Occipital lobe (tissue), 2 donors: ENCODE measurements around the gene CYP2A6. TPM values are rescaled to one million over a fixed set of nuclear protein-coding genes. Genes with fewer than 3 reads are reported as not detected.
"Not testable (repeated sequence)": the region's sequence is repeated elsewhere in the genome, so short reads cannot be mapped to it uniquely, and the experiment has no call there.

ENCODE experiments used
- DNase-seq: peaks from one replicate; lab custom pipeline; 2025; lab: John Stamatoyannopoulos, UW
- total RNA-seq: library from RNA; depleted of rRNA; stranded (reverse); fragments of >200 nt; gene quantifications from one replicate; pipeline ENCODE4 v1.2.3, GENCODE V29; 2014

The CYP2A6 gene
- total RNA-seq, 1 donor from 2014 or later, result not detected

- not testable (repeated sequence) for DNase-seq
These were observed 3.5 kb downstream of the CYP2A6 start for GRCh38 chr19:40846722-40847121.

GRCh38 chr19:40843653-40844052 is 6.6 kb downstream of the CYP2A6 start:
- not testable (repeated sequence) for DNase-seq

DNA sequence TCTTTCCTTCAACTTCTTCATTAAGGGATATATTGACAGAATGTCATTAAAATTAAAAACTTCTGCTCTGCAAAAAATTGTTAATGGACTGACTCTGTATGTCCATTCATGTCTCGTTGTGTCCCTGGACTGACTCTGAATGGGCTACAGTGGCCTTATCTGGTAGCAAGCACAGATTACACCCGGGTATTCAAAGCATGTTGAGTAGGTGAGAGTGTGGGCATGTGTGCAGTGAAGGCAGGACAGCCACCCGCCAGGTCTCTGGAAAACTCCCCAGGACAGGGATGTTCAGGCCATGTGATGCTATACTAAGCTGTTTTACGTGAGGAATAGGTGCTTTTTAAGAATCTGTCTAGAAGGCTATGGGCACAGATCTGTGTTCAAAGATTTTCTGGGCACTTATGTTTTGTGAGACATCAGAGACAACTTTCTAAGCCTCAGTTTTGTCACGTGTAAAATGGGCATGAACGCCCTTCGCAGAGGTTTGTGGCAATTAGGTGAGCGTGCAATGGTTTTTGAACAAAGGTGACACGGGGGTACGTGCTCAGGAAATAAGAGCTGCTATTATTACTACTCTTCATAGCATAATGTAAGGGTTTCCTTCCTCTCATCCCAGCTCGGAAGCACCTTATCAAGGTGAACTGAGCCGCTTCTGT is 7.1 kb downstream of the CYP2A6 start:
- DNase-seq, result not testable (repeated sequence)

- not testable (repeated sequence) for DNase-seq
These were observed 8.2 kb downstream of the CYP2A6 start for GRCh38 chr19:40842012-40842411.

DNA sequence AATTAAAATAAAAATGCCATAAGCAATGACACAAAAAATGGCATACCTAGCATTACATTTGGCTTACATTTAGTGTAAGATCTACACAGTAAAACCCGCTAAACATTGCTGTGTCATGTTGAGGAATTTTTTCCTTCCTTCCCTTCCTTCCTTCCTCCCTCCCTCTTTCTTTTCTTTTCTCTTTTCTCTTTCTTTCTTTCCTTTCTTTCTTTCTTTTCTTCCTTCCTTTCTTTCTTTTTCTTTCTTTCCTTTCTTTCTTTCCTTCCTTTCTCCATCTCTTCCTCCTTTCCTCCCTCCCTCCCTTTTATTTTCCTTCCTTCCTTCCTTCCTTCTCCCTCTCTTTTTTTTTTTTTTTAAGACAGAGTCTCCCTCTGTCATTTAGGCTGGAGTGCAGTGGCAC is 11.8 kb downstream of the CYP2A6 start:
- DNase-seq, result not testable (repeated sequence)

DNA sequence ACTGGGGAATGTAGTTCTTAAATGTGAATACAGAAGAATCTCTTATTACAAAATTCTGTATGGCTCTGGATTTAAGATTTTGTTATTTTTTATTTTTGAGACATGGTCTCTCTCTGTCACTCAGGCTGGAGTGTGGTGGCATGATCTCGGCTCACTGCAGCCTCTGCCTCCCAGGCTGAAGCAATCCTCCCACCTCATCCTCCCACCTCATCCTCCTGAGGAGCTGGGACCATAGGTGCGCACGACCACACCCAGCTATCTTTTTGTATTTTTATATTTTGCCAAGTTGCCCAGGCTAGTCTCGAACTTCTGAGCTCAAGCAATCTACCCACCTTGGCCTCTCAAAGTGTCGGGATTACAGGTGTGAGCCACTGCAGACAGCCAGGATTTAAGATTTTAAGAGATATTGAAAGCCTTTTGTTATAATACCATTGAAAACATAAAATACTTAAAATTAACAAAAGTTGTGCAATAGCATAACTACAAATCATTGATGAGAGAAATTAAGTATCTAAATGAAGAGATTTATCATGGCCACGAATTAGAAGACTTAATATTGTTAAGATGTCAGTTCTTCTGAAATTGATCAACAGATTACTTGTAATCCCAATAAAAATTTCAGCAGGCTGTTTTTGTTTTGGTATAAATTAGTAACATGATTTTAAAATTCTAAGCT is 13.4 kb downstream of the CYP2A6 start:
- DNase-seq, result no peak

DNA sequence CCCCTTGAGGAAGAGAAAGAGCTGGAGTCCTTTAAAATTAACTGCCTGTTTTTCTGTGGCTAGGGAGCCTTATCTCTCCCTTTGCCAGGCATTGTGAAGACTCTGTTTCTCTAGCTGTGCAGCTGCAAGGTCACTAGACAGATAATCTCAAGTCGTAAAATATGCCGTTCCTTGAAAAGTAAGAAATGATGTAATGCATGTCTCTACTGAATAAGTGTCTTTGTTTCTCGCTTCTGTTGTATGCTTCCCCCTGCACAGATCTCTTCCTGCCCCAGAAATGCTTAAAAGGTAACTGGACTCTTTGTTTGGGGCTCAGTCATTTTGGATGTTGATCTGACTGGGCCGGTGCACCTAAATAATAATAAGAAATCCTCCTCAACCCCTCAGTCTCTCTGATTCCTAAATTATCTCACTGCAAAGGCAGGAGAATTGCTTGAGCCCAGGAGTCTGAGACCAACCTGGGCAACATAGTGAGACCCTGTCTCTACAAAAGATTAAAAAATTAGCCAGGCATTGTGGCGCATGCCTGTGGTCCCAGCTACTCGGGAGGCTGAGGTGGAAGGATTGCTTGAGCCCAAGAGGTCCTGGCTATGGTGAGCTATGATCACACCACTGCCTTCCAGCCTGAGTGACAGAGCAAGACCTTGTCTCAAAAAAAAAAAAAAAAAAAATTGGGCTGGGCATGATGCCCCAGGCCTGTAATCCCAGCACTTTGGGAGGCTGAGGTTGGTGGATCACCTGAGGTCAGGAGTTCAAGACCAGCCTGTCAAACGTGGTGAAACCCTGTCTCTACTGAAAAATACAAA is 16.3 kb downstream of the CYP2A6 start:
- not testable (repeated sequence) for DNase-seq

DNA sequence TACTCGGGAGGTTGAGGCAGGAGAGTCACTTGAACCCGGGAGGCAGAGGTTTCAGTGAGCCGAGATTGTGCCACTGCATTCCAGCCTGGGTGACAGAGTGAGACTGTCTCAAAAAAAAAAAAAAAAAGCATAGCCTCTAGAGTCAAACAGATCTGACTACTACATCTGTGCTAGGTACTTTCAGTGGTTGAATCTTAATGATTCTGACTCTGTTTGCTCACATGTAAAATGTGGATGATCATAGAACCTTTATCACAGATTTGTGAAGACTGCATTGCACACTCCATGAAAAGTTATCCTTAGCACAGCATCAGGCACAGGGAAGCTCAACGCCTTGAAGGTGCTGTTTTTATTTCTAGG is 17.8 kb downstream of the CYP2A6 start:
- not testable (repeated sequence) for DNase-seq

- no peak for DNase-seq
These were observed 18.5 kb downstream of the CYP2A6 start for GRCh38 chr19:40831502-40832430.

- DNase-seq, result not testable (repeated sequence)
These were observed 19.5 kb downstream of the CYP2A6 start for GRCh38 chr19:40830741-40831140.

DNA sequence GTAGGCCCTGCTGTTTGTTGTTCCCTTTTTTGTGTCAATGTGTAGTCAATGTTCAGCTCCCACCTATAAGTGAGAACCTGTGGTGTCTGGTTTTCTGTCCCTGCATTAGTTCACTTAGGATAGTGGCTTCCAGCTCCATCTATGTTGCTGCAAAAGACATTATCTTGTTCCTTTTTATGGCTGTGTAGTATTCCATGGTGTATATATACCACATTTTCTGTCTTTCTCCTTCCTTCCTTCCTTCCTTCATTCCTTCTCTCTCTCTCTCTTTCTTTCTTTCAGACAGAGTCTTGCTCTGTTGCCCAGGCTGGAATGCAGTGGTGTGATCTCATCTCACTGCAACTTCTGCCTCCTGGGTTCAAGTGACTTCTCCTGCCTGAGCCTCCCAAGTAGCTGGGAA is 21.0 kb downstream of the CYP2A6 start:
- no peak for DNase-seq

DNA sequence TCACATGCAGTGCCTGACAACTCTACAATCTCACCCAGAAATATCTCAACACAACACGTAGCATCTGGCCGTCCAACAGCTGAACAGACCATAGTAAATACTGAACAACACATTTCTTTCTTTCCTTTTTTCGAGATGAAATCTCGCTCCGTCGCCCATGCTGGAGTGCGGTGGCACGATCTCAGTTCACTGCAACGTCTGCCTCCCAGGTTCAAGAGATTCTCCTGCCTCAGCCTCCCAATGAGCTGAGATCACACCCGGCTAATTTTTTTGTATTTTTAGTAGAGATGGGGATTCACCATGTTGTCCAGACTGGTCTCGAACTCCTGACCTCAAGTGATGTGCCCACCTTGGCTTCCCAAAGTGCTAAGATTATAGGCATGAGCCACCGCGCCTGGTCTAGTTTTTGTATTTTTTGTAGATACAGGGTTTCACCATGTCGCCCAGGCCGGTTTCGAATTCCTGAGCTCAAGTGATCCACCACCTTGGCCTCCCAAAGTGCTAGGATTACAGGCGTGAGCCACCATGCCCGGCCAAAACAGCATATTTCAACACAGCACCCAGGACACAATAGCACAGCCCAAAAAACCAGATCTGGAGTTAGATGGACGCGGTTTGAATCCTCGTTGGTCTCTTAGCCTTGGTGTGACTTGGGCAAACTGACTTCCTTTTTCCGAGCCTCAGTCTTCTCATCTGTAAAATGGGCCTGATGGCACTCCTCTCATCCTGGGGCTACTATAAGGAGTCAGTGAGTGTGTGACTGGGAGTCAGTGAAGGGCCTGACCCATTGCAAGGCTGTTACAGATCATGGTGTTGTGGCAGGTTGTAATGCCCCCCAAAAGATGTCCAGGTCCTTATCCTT is 22.6 kb downstream of the CYP2A6 start:
- no peak for DNase-seq

GRCh38 chr19:40826699-40827385 is 23.4 kb downstream of the CYP2A6 start:
- not testable (repeated sequence) for DNase-seq

DNA sequence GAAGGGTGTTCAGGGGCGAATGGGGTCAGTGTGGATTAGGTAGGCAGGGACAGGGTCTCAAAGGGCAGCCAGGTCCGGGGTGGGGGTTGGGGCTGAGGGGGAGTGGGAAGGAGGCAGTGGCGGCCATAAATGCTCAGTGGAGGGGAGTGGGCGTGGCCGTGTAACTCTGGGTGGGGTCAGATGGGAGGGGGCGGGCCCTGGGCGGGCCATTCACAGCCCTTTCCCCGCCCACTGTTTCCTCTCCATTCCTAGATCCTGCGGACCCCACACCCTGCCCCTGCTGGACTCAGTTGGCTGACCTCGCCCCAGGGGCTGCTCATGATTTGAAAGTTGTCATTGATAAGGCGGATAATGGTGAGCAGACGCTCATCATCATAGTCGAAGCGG is 23.9 kb downstream of the CYP2A6 start:
- DNase-seq, result not testable (repeated sequence)

- DNase-seq, result not testable (repeated sequence)
These were observed 24.7 kb downstream of the CYP2A6 start for GRCh38 chr19:40825460-40826095.

DNA sequence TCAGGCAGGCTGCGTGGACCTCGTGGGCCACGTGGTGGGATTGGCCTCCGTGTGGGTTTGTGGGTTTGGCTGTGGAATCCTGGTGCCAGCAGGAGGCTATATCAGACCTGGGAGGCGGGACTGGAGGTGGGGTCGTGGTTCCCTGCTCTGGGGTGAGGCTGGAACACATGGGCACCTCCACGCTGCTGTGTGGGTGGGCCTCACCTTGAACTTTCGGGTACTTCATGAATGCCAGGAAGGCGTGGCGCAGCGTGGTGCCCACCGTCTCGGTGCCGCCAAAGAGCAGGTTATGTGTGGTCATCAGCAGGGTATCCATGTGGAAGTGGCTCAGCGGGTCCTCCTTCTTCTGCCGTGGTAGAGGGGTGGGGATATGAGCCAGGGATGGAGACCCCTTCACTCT is 25.3 kb downstream of the CYP2A6 start:
- not testable (repeated sequence) for DNase-seq

- DNase-seq, result not testable (repeated sequence)
These were observed 27.3 kb downstream of the CYP2A6 start for GRCh38 chr19:40822704-40823553.

DNA sequence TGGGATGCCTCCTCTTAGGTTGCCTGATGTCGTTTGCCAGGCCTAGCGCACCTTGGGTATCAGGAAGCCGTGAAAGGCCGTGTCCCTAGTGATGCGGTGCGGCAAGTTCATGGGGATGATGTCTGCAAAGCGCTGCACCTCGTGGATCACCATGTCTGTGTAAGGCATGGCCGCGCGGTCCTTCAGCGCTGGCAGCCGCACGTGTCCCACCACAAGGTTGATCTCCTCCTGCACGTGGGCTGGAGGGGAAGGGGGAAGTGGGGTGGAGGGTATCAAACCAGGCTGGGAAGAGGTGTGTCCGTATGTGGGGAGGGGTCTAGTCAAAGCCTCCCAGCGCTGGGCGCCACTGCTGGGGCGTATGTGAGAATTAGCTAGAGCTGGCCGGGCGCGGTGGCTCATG is 28.1 kb downstream of the CYP2A6 start:
- no peak for DNase-seq
